Thyroid gland (tissue), 4 donors: ENCODE data around the gene NLRP11.

Experiments used
- POLR2A ChIP-seq, 2 donors: fragments of 450-650 bp; IDR thresholded peaks; one replicate each; pipeline ENCODE4 v1.6.1; 2017; ENCODE audit warnings: antibody characterized with exemption in 2 of 2, mild to moderate bottlenecking in 2 of 2, moderate library complexity in 1 of 2
- TF ChIP-seq, protein P1 (sequence below), 6 experiments: fragments of 200-600 bp in 3 of 6; fragments of 450-650 bp in 3 of 6; sonication (generic) in 3 of 6; IDR thresholded peaks; one replicate each; pipeline ENCODE4 v1.5.1; 2016 to 2019; ENCODE audit warnings: antibody characterized with exemption in 6 of 6, mild to moderate bottlenecking in 2 of 6, inconsistent platforms in 1 of 6, moderate library complexity in 1 of 6

DNA sequence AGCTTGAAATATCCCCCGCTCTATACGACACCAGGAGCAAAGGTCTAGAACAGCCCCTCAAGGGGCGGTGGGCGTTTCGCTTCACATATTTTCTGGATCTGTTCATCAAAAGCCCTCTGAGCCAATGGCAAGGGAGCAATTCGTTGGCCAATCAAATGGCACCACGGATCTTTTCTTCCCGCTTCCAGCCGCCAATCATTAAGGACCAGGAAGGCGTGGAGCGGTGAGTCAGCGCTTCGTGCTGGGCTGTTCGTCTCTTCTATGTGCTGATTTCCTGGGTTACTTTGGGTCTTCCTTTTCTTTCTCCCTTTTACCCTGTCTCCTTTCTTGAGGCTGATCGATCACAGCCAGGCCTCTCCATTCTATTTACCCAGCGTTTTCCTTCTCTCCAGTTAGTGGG, 4.5 kb upstream of the NLRP11 start, which contains the start of gene NLRP4:
- TF ChIP-seq, protein P1, sequence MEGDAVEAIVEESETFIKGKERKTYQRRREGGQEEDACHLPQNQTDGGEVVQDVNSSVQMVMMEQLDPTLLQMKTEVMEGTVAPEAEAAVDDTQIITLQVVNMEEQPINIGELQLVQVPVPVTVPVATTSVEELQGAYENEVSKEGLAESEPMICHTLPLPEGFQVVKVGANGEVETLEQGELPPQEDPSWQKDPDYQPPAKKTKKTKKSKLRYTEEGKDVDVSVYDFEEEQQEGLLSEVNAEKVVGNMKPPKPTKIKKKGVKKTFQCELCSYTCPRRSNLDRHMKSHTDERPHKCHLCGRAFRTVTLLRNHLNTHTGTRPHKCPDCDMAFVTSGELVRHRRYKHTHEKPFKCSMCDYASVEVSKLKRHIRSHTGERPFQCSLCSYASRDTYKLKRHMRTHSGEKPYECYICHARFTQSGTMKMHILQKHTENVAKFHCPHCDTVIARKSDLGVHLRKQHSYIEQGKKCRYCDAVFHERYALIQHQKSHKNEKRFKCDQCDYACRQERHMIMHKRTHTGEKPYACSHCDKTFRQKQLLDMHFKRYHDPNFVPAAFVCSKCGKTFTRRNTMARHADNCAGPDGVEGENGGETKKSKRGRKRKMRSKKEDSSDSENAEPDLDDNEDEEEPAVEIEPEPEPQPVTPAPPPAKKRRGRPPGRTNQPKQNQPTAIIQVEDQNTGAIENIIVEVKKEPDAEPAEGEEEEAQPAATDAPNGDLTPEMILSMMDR (IDR thresholded peaks at IDR 0.05) = no peak
- no peak for TF ChIP-seq POLR2A (IDR thresholded peaks at IDR 0.05)
